Osteocyte (in vitro differentiated cells): ENCODE data around the gene PDCD1. TPM values are rescaled to one million over a fixed set of nuclear protein-coding genes. Genes with fewer than 3 reads are reported as not detected.

Experiments
- DNase-seq: peaks from one replicate; pipeline ENCODE4 v3.0.0; 2021; ENCODE audit warnings: mixed read lengths; ENCODE audit not compliant: unreplicated experiment; ENCODE audit errors: extremely low spot score
- H3K27ac Mint-ChIP-seq: one replicate; pipeline ENCODE4 v1.8.0; 2021; ENCODE audit warnings: mild to moderate bottlenecking, mixed read lengths; ENCODE audit not compliant: unreplicated experiment
- H3K27me3 Mint-ChIP-seq: one replicate; pipeline ENCODE4 v1.8.0; 2021; ENCODE audit warnings: mixed read lengths; ENCODE audit not compliant: unreplicated experiment
- H3K36me3 Mint-ChIP-seq: one replicate; pipeline ENCODE4 v1.8.0; 2021; ENCODE audit warnings: mixed read lengths; ENCODE audit not compliant: unreplicated experiment
- H3K4me1 Mint-ChIP-seq: one replicate; pipeline ENCODE4 v1.8.0; 2021; ENCODE audit warnings: mixed read lengths; ENCODE audit not compliant: unreplicated experiment
- H3K4me3 Mint-ChIP-seq: one replicate; pipeline ENCODE4 v1.8.0; 2021; ENCODE audit warnings: mild to moderate bottlenecking, moderate library complexity, mixed read lengths; ENCODE audit not compliant: unreplicated experiment
- H3K9me3 Mint-ChIP-seq: one replicate; pipeline ENCODE4 v1.8.0; 2021; ENCODE audit warnings: mixed read lengths; ENCODE audit not compliant: unreplicated experiment
- CTCF ChIP-seq: fragments of 200-600 bp; sonication (generic); IDR thresholded peaks from 2 replicates; pipeline ENCODE4 v1.5.0; 2021; ENCODE audit warnings: antibody characterized with exemption, mild to moderate bottlenecking, moderate library complexity
- total RNA-seq: library from RNA; stranded (reverse); gene quantifications from 2 replicates; pipeline ENCODE4 v1.2.1, GENCODE V29; 2021

Gene PDCD1
- total RNA-seq, 1 donor from 2014 or later, result not detected

- TF ChIP-seq CTCF, result no peak
- Mint-ChIP-seq H3K9me3 (no peaks in the 10 kb centered on the region), H3K27ac (no peak overlapping the region)
Measured at GRCh38 chr2:241880311-241881073, 21.8 kb upstream of the PDCD1 start.

GRCh38 chr2:241879326-241879725 lies 20.6 kb upstream of the PDCD1 start:
- no peak overlapping the region for H3K4me3 Mint-ChIP-seq
- H3K36me3 Mint-ChIP-seq, result no peaks in the 10 kb centered on the region
- no peak overlapping the region for H3K27ac Mint-ChIP-seq
- no peaks in the 10 kb centered on the region for H3K9me3 Mint-ChIP-seq
- TF ChIP-seq CTCF, result no peak
- no peak for DNase-seq
- H3K4me1 Mint-ChIP-seq, result peaks cover 21% of the 10 kb centered on the region
- H3K27me3 Mint-ChIP-seq, result no peaks in the 10 kb centered on the region

More at GRCh38 chr2:241880311-241881073, 21.8 kb upstream of the PDCD1 start:
- Mint-ChIP-seq H3K4me3 (peak overlapping the region; percentile 71), H3K4me1 (peaks cover 23% of the 10 kb centered on the region), H3K36me3 (no peaks in the 10 kb centered on the region), H3K27me3 (no peaks in the 10 kb centered on the region)
- no peak for DNase-seq

GRCh38 chr2:241877989-241878970 lies 19.6 kb upstream of the PDCD1 start:
- no peak overlapping the region for H3K4me3 Mint-ChIP-seq
- DNase-seq, result no peak

GRCh38 chr2:241877197-241877685 lies 18.5 kb upstream of the PDCD1 start:
- H3K4me3 Mint-ChIP-seq, result no peak overlapping the region
- no peak for TF ChIP-seq CTCF
- no peaks in the 10 kb centered on the region for H3K9me3 Mint-ChIP-seq
- DNase-seq, result no peak
- H3K27ac Mint-ChIP-seq, result no peak overlapping the region
- no peaks in the 10 kb centered on the region for H3K27me3 Mint-ChIP-seq
- H3K4me1 Mint-ChIP-seq, result peaks cover 8% of the 10 kb centered on the region
- H3K36me3 Mint-ChIP-seq, result no peaks in the 10 kb centered on the region

More at GRCh38 chr2:241877989-241878970, 19.6 kb upstream of the PDCD1 start:
- H3K27me3 Mint-ChIP-seq, result no peaks in the 10 kb centered on the region
- H3K27ac Mint-ChIP-seq, result no peak overlapping the region
- H3K36me3 Mint-ChIP-seq, result no peaks in the 10 kb centered on the region
- TF ChIP-seq CTCF, result peak; percentile 67
- H3K4me1 Mint-ChIP-seq, result peaks cover 18% of the 10 kb centered on the region
- H3K9me3 Mint-ChIP-seq, result no peaks in the 10 kb centered on the region
